HG02642 (cell line): Measurements from ENCODE around the gene ZNF281.

Experiments used
- ATAC-seq: cut with Tn5 transposase; IDR thresholded peaks from one replicate; pipeline ENCODE4 v1.9.1; 2021; ENCODE audit warnings: mild to moderate bottlenecking; ENCODE audit not compliant: unreplicated experiment, poor library complexity

Gene ZNF281

GRCh38 chr1:200392625-200393185 is 17.1 kb downstream of the ZNF281 start:
- ATAC-seq = no peak

DNA sequence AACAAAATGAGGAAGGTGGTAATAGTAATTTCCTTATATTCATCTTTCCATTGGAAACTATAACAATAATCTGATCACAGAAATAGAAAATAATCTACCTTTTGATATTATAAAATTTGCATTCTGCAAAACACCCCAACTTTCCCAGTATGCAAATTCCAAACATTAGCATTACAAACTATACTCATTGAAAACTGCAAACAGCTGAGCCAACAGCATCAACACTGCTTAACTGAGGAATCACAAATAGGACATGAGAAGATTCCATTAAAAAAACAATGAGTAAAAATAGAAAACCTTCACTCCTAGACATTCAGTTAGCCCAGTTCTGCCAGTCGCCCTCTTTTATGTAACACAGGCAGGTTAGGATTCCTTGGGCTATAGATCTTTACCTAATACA is 18.1 kb downstream of the ZNF281 start:
- ATAC-seq = no peak

DNA sequence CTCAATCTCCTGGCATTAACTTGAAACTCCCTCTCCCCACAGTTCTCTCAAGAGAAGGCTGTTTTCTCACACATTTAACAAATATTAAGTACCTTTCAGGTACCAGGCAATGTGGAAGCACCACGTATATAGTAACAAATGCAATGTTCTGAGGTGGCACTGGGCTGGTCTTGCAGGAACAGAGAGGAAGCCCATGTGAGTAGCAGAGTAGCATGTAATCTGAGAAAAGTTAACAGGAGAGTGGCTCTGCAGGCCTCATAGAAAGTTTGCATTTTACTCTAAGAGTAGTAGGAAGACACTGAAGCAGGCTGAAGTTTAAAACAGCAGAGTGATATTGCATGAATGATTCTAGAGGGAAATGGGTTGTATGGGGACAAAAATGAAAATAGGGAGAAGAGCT is 21.0 kb downstream of the ZNF281 start:
- no peak for ATAC-seq

GRCh38 chr1:200386416-200386815 is 23.4 kb downstream of the ZNF281 start:
- no peak for ATAC-seq

- ATAC-seq = peak; percentile 54
Observed at GRCh38 chr1:200384818-200385390, 24.9 kb downstream of the ZNF281 start.

DNA sequence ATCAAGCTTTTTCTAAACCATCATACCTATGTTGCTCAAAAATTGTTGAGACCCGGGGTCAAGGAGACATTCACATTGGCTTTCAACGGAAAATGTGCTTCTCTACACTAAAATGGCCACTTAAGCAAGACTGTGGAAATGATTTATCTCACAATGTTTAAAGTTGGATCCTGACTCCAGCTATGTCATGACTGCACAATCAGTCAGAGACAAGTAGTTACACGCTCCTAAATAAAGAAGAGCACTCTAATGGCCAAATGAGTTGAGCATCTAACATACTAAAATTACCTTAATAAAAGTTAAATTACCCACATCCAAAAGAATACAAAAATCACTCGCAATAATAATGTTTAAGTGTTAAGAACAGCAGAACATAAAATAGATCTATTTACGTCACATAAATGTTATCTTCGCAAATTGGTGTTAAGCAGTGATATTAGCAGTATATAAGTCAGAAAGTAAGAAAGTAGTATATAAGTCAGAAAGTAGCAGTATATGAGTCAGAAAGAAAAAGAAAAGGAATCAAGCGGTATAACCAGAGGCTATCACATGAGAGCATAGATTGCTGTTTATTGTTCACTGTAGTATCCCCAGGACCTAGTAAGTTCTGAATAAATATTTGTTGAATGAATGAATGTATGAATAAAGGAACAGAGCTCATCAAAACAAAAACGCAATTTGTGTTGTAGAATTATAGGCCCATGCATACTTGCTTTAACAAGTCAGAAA is 28.4 kb downstream of the ZNF281 start:
- ATAC-seq = no peak

- peak; percentile 67 for ATAC-seq
Observed at GRCh38 chr1:200380589-200381021, 29.2 kb downstream of the ZNF281 start.

GRCh38 chr1:200379940-200380588 is 29.8 kb downstream of the ZNF281 start:
- no peak for ATAC-seq

DNA sequence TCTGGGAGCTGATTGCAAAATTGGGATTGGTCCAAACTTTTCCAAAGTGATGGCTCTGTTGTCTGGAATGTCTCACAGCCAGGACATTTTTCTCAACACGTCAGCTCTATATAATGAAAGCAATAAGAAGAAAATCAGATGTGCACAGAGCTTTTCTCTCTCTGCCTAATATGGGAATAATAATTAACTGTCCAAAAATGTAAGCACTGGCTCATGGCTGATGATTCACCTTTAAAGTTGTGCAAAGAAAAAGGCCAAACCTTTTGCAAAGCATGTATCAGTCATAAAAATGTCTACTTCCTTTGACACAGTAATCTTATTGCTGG is 30.4 kb downstream of the ZNF281 start:
- ATAC-seq = no peak

- no peak for ATAC-seq
Observed at GRCh38 chr1:200378096-200378495, 31.7 kb downstream of the ZNF281 start.

GRCh38 chr1:200376528-200376927 is 33.3 kb downstream of the ZNF281 start:
- no peak for ATAC-seq

DNA sequence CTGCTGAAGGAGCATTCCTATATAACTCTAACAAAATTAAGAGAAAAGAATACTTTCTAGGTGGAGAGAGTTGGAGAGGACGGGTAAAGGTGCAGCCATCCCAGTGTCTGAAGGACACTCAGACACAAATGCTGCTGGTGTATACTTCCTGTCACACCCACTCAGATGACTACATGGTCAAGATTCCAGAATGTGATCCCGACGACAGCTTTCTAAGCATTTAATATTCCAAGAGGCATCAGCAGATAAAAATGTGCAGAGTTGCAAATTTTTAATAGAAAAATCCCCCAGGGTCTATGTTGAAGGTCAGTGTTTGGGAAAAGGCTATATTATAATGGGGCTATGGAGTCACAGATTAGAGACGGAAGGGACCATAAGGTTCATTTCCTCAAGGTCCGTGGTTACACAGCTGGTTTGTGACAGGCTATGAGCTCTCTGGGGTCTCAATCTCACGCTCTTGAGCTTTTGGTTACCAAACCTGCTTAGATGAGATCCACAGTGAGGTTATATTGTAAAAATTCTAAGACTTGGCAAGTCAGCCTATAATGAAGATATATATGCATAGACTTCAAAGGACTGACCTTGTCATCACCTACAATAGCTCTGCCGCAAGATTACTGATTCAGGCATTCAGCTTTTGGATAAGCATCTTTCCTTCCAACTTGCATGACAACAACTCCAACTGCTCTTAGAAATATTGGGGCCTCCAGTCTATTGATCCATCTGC is 35.1 kb downstream of the ZNF281 start:
- no peak for ATAC-seq

- no peak for ATAC-seq
Observed at GRCh38 chr1:200373811-200374231, 36.0 kb downstream of the ZNF281 start.

DNA sequence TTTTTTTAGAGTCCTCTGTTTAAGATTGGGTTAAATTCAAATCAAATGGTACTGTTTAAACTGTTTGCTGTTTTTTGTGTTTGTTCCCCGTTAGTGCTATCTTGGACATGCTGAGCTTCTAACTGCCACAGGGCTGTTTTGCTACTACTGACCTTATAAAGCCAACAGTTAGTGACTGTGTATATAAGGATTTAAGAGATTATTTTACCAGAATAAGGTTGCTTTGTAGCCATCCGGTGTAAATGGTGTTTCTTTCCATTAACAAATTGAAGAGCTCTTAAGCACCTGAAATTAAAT is 37.0 kb downstream of the ZNF281 start:
- no peak for ATAC-seq

GRCh38 chr1:200372095-200372884 is 37.5 kb downstream of the ZNF281 start:
- ATAC-seq = no peak

- ATAC-seq = no peak
Observed at GRCh38 chr1:200369706-200370105, 40.1 kb downstream of the ZNF281 start.

DNA sequence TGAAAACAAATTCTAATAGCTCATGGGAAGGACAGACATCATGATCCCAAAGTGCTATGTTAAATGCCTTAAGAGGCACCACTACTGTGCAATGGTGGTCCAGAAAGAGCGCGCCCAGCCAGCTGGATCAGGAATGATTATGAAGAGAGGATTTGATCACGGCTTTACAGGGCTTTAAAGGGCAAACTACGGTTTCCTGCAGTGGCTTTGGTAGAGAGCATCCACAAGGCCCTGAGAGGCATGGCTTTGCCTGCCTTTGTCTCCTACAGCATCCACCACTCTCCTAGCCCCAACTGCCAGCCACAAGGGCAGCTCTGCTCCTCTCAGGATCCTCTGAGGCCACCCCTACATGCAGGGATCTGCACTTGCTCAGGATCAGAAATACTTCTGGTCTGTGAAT is 40.7 kb downstream of the ZNF281 start:
- no peak for ATAC-seq

- no peak for ATAC-seq
Observed at GRCh38 chr1:200368556-200368955, 41.3 kb downstream of the ZNF281 start.

GRCh38 chr1:200367841-200368534 is 41.8 kb downstream of the ZNF281 start:
- ATAC-seq = no peak
